Lower leg skin (tissue), 3 donors: ENCODE results near the gene SUSD4.

ENCODE experiments used
- POLR2A ChIP-seq, 2 donors: fragments of 450-650 bp; IDR thresholded peaks; one replicate each; pipeline ENCODE4 v1.6.1; 2016 to 2017; ENCODE audit warnings: antibody characterized with exemption in 2 of 2, mild to moderate bottlenecking in 1 of 2, moderate library complexity in 1 of 2
- TF ChIP-seq, protein P1 (sequence below), 3 donors: fragments of 450-650 bp; IDR thresholded peaks; one replicate each; pipeline ENCODE4 v1.5.1; 2016; ENCODE audit warnings: antibody characterized with exemption in 3 of 3, mild to moderate bottlenecking in 3 of 3, moderate library complexity in 2 of 3

DNA sequence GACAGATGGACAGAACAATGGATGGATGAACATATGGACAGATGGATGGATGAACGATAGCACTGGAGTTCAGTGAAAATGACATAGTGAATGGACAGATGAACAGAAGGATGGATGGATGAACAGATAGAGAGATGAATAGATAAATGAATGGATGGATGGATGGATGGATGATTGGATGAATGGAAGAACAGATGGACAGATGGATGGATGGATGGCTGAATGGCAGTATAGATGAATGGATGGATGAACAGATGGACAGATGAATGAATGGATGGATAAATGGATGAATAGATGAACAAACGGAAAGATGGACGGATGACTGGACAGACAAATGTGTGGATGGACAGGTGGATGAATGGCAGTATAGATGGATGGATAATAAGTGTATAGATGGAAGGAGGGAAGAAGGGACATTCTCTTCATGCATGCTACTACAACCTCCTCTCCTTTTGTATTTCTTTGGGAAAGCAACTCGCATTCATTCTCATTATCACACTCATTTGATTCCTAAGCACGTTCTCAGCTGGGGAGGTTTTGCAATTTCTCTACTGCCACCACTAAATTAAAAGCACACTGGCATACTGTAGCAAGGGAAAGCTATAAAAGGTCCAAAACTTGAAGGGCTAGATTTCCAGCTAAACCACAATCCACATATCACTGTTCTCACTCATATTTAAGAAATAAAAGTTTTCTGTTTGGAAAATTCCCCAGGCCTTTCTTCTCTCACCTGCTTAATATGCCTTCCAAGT lies 34.1 kb downstream of the SUSD4 start:
- TF ChIP-seq, protein P1, sequence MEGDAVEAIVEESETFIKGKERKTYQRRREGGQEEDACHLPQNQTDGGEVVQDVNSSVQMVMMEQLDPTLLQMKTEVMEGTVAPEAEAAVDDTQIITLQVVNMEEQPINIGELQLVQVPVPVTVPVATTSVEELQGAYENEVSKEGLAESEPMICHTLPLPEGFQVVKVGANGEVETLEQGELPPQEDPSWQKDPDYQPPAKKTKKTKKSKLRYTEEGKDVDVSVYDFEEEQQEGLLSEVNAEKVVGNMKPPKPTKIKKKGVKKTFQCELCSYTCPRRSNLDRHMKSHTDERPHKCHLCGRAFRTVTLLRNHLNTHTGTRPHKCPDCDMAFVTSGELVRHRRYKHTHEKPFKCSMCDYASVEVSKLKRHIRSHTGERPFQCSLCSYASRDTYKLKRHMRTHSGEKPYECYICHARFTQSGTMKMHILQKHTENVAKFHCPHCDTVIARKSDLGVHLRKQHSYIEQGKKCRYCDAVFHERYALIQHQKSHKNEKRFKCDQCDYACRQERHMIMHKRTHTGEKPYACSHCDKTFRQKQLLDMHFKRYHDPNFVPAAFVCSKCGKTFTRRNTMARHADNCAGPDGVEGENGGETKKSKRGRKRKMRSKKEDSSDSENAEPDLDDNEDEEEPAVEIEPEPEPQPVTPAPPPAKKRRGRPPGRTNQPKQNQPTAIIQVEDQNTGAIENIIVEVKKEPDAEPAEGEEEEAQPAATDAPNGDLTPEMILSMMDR (IDR thresholded peaks at IDR 0.05), result no peak
- no peak for TF ChIP-seq POLR2A (IDR thresholded peaks at IDR 0.05)
